Ammon's horn (tissue), 1 donor: Measurements from ENCODE around the gene C3orf80.
"Not testable (repeated sequence)": the region's sequence is repeated elsewhere in the genome, so short reads cannot be mapped to it uniquely, and the experiment has no call there.

Experiments
- DNase-seq: peaks from one replicate; pipeline ENCODE4 v3.0.0-alpha.2; 2016; ENCODE audit warnings: low spot score

C3orf80 gene

DNA sequence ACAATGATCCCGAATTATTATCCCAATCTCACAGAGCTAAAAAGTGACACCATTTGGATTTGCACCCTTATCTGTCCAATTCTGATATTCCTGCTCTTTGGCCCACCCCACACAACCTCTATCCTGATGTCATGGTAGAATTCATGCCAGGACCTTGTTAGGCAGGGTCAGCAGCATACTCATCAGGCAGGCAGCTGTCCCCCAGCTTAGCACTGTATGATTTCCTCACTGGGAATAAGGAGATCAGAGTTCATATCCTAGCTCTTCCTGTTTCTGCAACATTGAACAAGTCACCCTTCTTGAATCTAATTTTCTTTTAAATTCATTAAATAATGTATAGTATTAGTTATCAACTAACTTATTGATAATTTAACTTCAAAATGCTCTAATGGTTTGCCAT is 12.0 kb upstream of the C3orf80 start:
- no peak for DNase-seq

DNA sequence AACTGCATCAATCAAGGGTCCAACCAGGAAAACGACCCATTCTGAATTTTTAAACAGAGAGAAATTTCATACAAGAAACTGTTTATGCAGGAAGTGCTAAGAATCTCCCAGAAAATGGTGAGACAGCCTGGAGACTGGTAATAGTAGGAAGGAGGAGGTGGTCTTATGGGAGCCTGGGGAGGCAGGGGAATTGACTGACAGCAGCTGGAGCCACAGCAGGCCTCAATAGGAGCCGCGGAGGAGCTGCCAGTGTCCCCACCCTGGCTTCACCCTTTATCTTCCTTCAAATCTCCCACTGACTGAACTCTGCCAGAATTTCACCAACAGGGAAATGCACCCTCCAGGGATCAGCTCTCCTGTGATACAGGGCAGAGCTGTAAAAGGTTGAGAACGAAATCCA is 7.5 kb upstream of the C3orf80 start:
- DNase-seq = no peak

DNA sequence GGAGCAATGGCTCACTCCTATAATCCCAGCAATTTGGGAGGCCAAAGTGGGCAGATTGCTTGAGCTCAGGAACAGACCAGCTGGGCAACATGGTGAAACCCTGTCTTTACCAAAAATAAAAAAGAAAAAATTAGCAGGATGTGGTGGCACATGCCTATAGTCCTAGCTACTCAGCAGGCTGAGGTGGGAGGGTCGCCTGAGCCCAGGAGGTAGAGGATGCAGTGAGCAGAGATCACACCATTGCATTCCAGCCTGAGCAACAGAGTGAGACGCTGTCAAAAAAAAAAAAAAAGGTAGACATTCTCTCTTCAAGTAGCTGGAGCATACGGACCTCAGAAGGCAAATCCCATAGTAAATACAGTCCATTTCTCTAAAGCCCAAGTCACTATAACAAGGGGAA is 7.1 kb upstream of the C3orf80 start:
- no peak for DNase-seq

DNA sequence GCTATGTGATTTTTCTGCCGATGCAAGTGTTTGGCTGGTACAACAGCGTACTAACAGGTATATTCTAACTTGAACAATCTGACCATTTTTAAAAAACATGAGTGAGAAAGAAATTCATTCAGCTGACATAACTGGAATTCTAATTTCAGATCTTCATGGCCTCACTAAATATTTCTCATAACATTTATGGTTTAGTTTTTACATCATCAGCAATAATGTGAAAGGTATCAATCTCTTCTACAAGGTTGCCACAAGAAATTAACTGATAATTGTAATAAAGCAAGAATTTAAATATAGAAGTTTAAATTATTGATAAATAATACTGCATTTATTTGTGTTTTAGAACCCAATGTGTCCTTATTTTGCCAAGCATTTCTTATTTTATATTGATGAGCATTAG is 5.2 kb upstream of the C3orf80 start:
- no peak for DNase-seq

DNA sequence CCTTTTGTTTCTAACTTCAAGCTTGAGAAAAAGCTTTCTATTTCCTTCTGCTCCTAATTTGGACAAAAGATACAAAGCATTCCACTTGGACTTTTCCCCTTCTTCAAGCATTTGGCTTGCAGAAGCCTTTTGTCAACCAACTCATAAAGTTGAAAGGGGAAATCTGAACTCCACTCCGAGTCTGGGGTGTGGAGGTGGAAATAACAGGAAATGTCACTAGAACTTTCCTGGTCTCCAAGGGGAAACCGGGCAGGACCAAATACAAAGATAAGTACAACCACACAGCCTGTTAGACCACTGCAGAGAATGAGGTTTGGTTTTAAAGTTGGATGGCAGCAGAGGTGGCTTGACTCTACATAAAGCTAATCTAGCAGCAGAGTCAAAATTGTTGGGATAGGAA is 4.2 kb upstream of the C3orf80 start:
- DNase-seq = no peak

DNA sequence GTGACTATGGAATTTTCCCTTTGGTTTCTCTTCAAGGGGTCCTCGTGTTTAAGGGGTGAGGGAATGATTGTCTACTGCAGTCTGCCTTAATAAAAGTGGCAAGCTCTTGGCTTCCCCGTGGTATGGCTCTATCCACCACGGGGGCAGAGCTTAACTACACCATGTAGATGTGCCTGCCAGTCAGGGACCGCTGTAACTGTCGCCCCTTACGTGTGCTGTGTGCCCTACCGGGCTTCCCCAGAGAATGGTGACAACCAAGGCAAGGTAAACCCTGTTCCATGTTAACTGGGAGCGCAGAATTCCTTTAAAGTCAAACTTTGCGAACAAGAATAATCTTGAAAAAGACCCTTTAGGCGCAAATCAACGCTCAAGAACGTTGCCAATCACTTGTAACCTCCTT is 966 bp upstream of the C3orf80 start:
- peak; percentile 13 for DNase-seq

DNA sequence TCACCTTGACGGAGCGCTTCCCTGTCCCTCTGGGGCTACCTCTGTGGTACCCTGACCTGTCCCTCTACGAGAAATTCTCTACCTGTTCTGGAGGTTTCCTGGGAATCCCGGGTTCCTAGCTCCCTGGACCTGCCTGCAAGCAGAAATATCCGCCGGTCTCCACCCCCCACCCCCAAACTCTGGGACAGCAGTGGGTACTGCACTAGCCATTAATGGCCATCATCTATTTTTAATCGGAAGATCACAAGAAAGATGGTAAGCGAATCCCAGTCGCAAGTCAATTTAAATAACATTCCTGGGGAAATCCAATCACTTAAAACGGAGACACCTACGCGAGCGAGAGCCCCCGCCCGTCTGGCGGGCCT is 429 bp upstream of the C3orf80 start:
- DNase-seq = no peak

DNA sequence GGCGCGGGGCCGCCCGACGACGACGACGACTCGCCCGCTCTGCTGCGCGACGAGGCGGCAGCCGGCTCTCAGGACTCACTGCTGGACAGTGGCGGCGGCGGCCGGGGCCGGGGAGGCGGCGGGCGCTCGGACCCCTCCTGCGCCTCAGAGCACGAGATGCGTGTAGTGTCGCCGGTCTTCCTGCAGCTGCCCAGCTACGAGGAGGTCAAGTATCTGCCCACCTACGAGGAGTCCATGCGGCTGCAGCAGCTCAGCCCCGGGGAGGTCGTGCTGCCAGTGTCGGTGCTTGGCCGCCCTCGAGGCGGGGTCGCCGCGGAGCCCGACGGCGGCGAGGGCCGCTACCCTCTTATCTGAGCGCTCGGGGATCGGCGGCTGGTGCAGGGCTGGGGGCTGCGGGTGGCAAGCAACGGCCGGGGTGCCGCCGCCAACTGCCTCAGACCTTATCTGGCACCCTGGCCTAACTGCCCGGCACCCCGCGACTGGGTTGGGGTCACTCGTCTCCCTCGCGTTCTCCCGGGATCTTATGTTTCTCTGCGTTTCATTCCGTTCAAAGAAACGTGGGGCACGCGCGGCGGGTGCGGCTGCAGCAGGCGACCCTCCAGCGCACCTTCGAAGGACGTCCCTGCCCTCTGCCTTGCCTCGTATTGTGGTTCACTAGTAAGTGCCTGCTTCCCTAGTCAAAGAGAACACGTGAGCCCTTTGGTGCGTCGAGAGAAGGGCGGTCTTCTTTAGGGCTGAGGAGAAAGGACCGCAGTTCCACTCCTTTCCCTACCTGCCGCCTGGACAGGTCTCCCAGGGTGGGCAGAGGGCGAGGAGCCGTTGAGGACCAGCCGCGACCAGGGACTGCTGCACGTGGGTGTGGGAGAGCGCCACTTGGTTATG is 1.0 kb downstream of the C3orf80 start:
- DNase-seq = no peak

DNA sequence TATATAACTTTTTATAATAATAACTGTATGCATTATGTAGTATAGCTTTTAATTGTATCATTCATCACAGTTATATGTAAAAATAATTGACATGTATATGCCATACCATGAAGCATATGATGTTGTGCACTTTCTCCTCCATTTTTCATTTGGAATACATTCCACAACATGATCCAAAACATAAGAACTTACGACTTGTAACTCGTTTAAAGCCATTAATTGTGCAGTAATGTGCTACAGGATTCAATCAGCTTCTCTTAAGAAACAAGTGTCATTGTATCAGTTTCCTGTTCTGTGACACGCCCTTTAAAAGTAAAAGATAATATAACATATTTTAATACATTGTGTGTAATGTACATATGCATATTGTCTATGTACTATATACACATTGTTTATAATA is 2.2 kb downstream of the C3orf80 start:
- no peak for DNase-seq

DNA sequence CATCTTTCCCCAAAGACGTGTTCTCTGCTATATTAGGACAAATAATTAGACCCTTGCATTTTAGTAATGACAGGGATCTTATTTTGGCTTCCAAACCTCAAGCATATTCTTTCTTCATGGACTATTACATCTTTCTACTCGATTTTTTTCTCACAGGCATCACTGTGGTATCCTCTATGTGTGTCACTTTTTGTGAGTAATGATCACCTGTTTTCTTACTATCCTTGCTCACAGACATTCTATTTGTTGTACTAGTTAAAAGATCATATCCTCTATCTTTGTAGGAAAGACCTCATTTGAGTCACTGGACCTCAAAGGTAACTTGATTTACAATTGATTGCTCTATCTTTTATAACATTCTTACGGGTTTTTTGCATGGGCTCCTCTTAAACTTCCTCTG is 6.8 kb downstream of the C3orf80 start:
- no peak for DNase-seq

DNA sequence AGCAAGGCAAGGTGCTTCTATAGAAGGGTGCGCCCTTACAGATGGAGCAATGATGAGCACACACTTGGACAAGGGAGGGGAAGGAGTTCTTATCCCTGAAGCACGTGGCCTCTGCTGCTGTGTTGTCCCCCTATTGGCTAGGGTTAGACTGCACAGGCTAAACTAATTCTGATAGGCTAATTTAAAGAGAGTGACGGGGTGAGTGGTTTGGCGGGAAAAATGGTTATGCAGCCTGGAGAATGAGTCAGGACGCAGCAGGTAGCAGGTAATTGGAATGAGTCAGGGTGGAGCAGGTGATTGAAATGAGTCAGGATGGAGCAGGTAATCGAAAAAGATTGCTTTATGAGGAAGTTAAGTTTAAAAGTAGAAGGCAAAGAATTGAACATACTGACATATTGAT is 15.5 kb downstream of the C3orf80 start:
- not testable (repeated sequence) for DNase-seq

DNA sequence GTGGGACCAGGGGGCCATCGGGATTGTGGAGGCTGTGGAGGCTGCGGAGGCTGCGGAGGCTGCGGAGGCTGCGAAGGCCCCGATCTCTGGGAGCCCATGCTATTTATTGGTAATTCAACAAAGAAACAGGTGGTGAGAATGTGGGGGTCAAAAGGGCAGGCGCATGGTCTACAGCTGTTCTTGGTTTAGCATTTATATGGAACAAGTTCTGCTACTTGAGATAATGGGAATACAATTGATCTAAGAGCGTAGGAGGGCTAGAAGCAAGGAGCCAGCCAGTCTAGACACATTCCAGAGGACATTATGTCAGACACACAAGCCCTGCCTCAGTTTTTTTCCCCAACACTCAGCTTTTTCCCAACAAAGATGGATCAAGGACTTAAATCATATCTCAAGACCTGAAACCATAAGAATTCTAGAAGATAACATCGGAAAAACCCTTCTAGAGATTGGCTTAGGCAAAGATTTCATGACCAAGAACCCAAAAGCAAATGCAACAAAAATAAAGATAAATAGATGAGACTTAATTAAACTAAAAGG is 20.1 kb downstream of the C3orf80 start:
- DNase-seq = no peak

DNA sequence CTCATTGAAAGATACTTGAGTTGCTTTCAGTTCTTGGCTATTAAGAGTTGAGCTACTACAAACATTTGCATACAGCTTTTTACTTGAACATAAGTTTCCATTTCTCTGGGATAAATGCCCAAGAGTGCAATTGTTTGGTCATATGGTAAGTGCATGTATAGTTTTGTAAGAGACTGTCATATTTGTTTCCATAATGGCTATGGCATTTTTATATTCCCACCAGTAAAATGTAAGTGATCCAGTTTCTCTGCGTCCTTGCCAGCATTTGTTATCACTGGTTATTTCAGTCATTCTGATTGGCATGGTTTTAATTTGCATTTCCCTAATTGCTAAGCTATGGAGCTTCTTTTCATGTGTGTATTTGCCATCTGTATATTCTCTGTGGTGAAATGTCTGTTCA is 22.5 kb downstream of the C3orf80 start:
- DNase-seq = no peak

DNA sequence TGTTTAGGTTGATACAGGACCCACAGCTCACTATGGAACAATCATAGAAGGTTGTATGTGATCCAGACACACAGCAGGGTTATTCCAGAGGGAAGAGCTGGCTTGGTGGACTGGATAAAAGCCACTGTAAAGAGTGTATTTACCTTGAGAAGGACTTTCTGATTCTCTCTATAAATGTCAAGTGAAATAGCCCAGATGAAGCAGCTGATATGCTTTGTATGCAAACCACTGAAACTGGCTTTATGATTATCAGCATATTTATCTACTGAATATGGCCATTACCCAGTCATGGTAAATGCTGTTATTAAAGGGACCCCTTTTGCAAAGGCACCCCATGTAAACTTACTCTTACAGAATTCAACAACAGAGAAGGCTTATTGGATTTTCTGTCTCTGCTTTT is 28.1 kb downstream of the C3orf80 start:
- DNase-seq = no peak

DNA sequence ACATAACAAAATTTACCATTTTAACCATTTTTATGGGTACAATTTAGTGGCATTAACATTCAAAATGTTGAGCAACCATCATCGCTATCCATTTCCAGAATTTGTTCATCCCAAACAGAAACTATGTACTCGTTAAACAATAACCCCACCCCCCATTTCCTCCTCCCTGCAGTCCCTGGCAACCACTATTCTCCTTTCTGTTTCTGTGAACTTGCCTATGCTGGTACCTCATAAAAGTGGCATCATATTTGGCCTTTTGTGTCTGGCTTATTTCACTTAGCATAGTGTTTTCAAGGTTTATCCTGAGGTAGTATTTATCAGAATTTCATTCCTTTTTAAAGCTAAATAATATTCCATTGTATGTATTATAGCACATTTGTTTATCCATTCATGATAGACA is 32.4 kb downstream of the C3orf80 start:
- DNase-seq = no peak

DNA sequence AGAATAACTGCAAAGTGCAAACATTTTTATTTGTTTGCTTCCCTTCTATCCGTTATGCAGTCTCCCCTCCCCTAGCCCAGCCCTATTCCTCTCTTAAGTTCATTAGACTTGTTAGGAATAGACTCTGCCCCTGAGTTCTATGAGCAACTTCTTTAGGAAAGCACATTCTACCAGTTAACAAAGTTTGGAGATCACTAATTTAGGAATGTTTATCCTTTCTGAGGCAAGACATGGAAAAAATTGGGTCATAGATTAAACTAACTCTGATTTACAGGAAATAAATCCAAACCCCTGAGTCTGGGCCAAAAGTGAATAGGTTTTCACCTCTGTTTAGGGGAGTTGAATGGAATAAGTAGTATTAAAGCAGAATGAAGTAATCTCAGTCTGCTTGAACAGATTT is 34.4 kb downstream of the C3orf80 start:
- no peak for DNase-seq

DNA sequence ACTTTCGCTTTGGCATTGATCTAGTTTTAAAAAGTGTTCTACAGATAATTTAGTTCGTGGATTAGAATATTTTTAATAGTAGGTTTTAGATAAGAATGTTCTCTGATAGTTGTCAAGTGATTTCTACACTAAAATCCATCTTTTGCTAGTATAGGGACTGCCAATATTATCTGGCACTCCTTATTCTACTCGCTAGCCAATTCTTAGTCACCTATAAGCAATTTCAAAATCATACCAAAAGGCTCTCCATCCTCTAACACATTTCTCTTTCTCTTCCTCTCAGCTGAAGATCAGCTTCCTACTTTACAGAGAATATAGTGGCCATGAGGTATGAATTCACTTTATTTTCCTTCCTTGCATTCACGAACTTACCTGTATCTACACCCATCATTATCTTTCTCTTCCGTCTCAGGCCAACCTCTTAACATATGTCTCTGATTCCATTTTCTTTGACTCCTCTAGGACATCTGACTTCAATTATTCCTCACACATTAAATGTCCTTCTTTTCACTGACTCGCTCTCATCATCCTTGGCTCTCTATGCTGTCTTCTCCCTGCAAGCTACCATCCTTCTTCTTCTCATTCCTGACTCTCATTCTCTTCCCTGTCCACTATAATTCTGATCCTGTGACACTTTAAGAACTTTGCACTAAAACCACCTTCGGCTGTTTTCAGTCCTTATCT is 35.5 kb downstream of the C3orf80 start:
- DNase-seq = no peak

DNA sequence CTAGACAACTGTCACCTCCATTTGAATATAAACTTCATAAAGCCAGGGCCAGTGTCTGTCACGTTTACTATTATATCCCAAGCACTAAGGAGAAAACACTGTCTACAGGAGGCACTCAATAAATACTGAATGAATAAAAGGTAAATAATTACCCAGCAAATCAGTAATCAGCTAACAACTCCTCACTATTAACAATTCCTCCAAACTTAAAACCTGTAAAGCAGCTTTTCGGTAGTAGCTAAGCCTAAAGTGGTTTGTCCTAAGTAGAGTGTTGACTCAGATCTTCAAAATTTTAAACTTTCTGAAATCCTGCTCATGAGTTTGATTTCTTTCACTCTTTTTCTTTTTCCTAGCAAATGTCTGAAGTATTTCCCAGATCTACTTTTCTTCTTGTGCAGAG is 39.9 kb downstream of the C3orf80 start:
- no peak for DNase-seq
